ENCODE results near the gene CHMP1A.

The CHMP1A gene

GRCh38 chr16:89661215-89661614 is 3.7 kb upstream of the CHMP1A start:
- no peak overlapping the region for H2AFZ ChIP-seq (ENCODE audit: low read depth)
- H3K4me1 ChIP-seq (ENCODE audit: low read depth, poor library complexity, severe bottlenecking), result peaks cover 16% of the 10 kb centered on the region
- H3K4me3 ChIP-seq (IDR thresholded peaks at IDR 0.05; ENCODE audit: insufficient read depth, low read depth, low read length), result no peak overlapping the region
- H3K4me2 ChIP-seq, result no peak overlapping the region
- H3K9ac ChIP-seq, result no peak overlapping the region
- H3K27ac ChIP-seq, result no peak overlapping the region
- H3K27me3 ChIP-seq (ENCODE audit: insufficient read depth, low read depth), result no peaks in the 10 kb centered on the region
- TF ChIP-seq, protein P1, sequence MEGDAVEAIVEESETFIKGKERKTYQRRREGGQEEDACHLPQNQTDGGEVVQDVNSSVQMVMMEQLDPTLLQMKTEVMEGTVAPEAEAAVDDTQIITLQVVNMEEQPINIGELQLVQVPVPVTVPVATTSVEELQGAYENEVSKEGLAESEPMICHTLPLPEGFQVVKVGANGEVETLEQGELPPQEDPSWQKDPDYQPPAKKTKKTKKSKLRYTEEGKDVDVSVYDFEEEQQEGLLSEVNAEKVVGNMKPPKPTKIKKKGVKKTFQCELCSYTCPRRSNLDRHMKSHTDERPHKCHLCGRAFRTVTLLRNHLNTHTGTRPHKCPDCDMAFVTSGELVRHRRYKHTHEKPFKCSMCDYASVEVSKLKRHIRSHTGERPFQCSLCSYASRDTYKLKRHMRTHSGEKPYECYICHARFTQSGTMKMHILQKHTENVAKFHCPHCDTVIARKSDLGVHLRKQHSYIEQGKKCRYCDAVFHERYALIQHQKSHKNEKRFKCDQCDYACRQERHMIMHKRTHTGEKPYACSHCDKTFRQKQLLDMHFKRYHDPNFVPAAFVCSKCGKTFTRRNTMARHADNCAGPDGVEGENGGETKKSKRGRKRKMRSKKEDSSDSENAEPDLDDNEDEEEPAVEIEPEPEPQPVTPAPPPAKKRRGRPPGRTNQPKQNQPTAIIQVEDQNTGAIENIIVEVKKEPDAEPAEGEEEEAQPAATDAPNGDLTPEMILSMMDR (conservative IDR thresholded peaks at IDR 0.05; ENCODE audit: low read depth, low read length), result no peak
- no peaks in the 10 kb centered on the region for H3K36me3 ChIP-seq (ENCODE audit: insufficient read depth)
- H3K79me2 ChIP-seq (ENCODE audit: insufficient read depth, low read depth), result peaks cover 22% of the 10 kb centered on the region
- no peaks in the 10 kb centered on the region for H4K20me1 ChIP-seq (ENCODE audit: insufficient read depth)

- Histone ChIP-seq H3K36me3 (ENCODE audit: insufficient read depth) (no peaks in the 10 kb centered on the region), H2AFZ (ENCODE audit: low read depth) (no peak overlapping the region), H3K79me2 (ENCODE audit: insufficient read depth, low read depth) (peaks cover 32% of the 10 kb centered on the region), H3K27me3 (ENCODE audit: insufficient read depth, low read depth) (no peaks in the 10 kb centered on the region), H4K20me1 (ENCODE audit: insufficient read depth) (no peaks in the 10 kb centered on the region), H3K27ac (no peak overlapping the region), H3K9ac (no peak overlapping the region), H3K4me3 (IDR thresholded peaks at IDR 0.05; ENCODE audit: insufficient read depth, low read depth, low read length) (no peak overlapping the region), H3K4me2 (no peak overlapping the region), H3K4me1 (ENCODE audit: low read depth, poor library complexity, severe bottlenecking) (peaks cover 18% of the 10 kb centered on the region)
- TF ChIP-seq, protein P1 (conservative IDR thresholded peaks at IDR 0.05; ENCODE audit: low read depth, low read length), result no peak
Observed at GRCh38 chr16:89660146-89660545, 2.6 kb upstream of the CHMP1A start.

GRCh38 chr16:89658221-89658879 is 842 bp upstream of the CHMP1A start:
- peak overlapping the region; percentile 72 for H3K4me3 ChIP-seq (IDR thresholded peaks at IDR 0.05; ENCODE audit: insufficient read depth, low read depth, low read length)
- H2AFZ ChIP-seq (ENCODE audit: low read depth), result peak overlapping the region; percentile 80
- no peak overlapping the region for H3K27ac ChIP-seq
- H3K36me3 ChIP-seq (ENCODE audit: insufficient read depth), result no peaks in the 10 kb centered on the region
- no peaks in the 10 kb centered on the region for H3K27me3 ChIP-seq (ENCODE audit: insufficient read depth, low read depth)
- peak overlapping the region; percentile 49 for H3K9ac ChIP-seq
- peaks cover 44% of the 10 kb centered on the region for H3K79me2 ChIP-seq (ENCODE audit: insufficient read depth, low read depth)
- TF ChIP-seq, protein P1 (conservative IDR thresholded peaks at IDR 0.05; ENCODE audit: low read depth, low read length), result no peak
- H4K20me1 ChIP-seq (ENCODE audit: insufficient read depth), result no peaks in the 10 kb centered on the region
- peaks cover 18% of the 10 kb centered on the region for H3K4me1 ChIP-seq (ENCODE audit: low read depth, poor library complexity, severe bottlenecking)
- peak overlapping the region; percentile 92 for H3K4me2 ChIP-seq

- Histone ChIP-seq H3K27me3 (ENCODE audit: insufficient read depth, low read depth) (no peaks in the 10 kb centered on the region), H3K36me3 (ENCODE audit: insufficient read depth) (no peaks in the 10 kb centered on the region), H3K4me2 (peak overlapping the region; percentile 92), H3K4me3 (IDR thresholded peaks at IDR 0.05; ENCODE audit: insufficient read depth, low read depth, low read length) (no peak overlapping the region), H2AFZ (ENCODE audit: low read depth) (no peak overlapping the region), H3K4me1 (ENCODE audit: low read depth, poor library complexity, severe bottlenecking) (peaks cover 18% of the 10 kb centered on the region), H4K20me1 (ENCODE audit: insufficient read depth) (no peaks in the 10 kb centered on the region), H3K79me2 (ENCODE audit: insufficient read depth, low read depth) (peaks cover 44% of the 10 kb centered on the region), H3K9ac (peak overlapping the region; percentile 66; the same call in 1 of the 2 replicates), H3K27ac (no peak overlapping the region)
- TF ChIP-seq, protein P1 (conservative IDR thresholded peaks at IDR 0.05; ENCODE audit: low read depth, low read length), result no peak
Observed at GRCh38 chr16:89656435-89657121, 930 bp downstream of the CHMP1A start.
